RCC 7860 (cell line): Measurements from ENCODE around the gene TRAFD1.
"Not testable (repeated sequence)": the region's sequence is repeated elsewhere in the genome, so short reads cannot be mapped to it uniquely, and the experiment has no call there.

ENCODE experiments used
- DNase-seq: peaks from one replicate; pipeline ENCODE4 v3.0.0-alpha.2; 2015; ENCODE audit warnings: low spot score
- FAIRE-seq: peaks from 2 replicates; lab custom pipeline; 2012; peaks lifted over from hg19 to GRCh38; lab: Jason Lieb, UNC

TRAFD1 gene

GRCh38 chr12:112153181-112153892, 28.0 kb downstream of the TRAFD1 start:
- DNase-seq (no peak), FAIRE-seq (no peak)

GRCh38 chr12:112153893-112154219, 28.5 kb downstream of the TRAFD1 start:
- no peak for DNase-seq
- no peak for FAIRE-seq

- DNase-seq, FAIRE-seq: not testable (repeated sequence)
Observed at GRCh38 chr12:112158461-112159145, 33.2 kb downstream of the TRAFD1 start.

DNA sequence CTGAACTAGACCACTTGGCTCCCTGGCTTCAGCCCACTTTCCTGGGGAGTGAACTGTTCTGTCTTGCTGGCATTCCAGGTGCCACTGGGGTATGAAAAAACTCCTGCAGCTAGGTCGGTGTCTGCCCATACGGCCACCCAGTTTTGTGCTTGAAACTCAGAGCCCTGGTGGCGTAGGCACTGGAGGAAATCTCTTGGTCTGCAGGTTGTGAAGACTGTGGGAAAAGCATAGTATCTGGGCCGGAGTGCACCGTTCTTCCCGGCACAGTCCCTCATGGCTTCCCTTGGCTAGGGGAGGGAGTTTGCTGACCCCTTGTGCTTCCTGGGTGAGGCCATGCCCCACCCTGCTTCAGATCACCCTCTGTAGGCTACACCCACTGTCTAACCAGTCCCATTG, 33.8 kb downstream of the TRAFD1 start:
- FAIRE-seq = no peak
- DNase-seq = no peak

DNA sequence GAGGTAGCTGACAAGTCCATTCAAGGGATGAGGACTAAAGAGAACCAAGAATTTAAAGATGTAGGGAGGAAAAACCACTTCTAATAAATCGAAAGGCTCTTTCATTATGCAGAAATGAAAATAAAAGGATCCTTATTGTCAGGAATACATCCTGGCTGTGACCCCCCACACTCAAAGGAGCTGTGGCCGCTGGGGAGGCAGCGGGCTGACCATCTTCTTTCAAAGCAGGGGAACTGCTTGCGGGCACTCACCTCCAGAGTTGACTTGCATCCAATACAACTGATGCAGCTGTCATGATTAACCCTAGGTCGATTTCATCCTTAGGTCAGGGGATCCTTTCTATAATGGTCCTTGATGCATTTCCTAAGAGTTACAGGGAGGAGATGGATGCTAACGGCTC, 35.3 kb downstream of the TRAFD1 start:
- FAIRE-seq = no peak

GRCh38 chr12:112161711-112162110, 36.4 kb downstream of the TRAFD1 start:
- DNase-seq (no peak), FAIRE-seq (no peak)

More for the DNA sequence above, 35.3 kb downstream of the TRAFD1 start:
- no peak for DNase-seq

- no peak for DNase-seq
- no peak for FAIRE-seq
Observed at GRCh38 chr12:112162241-112162790, 37.0 kb downstream of the TRAFD1 start.

- DNase-seq (no peak), FAIRE-seq (no peak)
Observed at GRCh38 chr12:112163056-112163455, 37.7 kb downstream of the TRAFD1 start.

DNA sequence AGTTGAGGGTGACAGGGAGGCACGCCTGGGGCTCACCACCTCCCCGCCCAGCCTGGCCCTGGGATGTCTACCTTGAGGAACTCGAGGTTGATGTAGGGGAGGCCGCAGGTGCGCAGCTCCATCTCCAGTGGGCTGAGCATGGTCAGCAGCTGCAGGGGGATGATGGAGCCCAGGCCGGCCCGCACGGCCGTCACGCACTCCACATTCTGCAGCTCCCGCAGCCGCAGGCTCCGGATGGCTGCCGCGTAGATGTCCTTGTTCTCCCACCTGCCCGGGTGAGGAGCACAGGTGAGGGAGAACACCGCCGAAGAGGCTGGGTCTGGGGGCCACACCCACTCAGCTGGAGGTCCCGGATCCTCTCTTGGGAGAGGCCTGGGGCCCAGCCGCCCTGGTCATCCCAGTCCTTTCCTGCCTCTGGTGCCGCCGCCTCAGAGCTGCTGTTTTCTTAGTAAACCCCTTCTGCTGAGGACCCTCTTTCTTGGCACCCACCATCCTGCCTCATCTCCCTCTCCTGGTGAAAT, 38.2 kb downstream of the TRAFD1 start:
- FAIRE-seq = no peak
- no peak for DNase-seq

GRCh38 chr12:112164011-112164660, 38.8 kb downstream of the TRAFD1 start:
- no peak for FAIRE-seq
- no peak for DNase-seq

DNA sequence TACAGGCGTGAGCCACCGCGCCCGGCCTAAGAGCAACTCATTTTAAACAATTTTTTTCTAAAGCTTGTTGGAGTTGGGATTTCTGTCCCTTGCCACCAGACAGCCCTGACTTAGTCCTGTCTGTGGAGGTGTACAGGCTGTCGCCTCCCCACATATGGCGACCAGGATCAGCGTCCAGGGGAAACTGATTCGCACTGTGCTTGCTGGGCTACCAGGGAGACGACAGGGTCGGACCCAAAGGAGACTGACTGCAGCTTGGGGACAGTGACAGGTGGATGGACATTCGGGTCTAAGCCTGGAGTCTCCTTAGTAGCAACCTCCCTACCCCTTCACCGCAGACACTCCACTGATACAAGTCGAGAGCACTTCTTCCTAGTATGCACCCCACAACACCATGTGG, 40.3 kb downstream of the TRAFD1 start:
- FAIRE-seq (no peak), DNase-seq (no peak)

- DNase-seq (no peak), FAIRE-seq (no peak)
Observed at GRCh38 chr12:112166051-112167015, 41.0 kb downstream of the TRAFD1 start.

DNA sequence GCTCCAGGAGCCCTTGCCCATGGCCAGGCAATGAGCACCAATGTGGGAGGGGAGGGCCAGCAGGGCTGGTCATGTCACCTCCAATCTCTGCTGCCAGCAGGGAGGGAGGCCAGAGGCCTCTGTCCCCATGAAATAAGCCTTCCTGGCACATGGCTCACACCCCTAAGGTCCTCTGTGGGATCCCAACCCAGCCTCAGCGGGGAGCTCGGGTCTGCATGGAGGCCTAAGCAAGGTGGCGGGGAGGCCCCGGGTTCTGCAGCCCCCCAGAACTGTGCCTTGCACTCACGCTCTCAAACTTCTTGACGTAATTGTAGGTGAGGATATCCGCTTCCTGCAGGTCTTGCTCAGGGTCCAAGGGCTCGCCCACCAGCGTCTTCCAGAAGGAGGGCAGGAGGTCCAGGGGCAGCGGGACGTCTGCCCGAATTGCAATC, 41.7 kb downstream of the TRAFD1 start:
- DNase-seq (no peak), FAIRE-seq (no peak)

- DNase-seq = no peak
- no peak for FAIRE-seq
Observed at GRCh38 chr12:112167718-112168525, 42.6 kb downstream of the TRAFD1 start.

DNA sequence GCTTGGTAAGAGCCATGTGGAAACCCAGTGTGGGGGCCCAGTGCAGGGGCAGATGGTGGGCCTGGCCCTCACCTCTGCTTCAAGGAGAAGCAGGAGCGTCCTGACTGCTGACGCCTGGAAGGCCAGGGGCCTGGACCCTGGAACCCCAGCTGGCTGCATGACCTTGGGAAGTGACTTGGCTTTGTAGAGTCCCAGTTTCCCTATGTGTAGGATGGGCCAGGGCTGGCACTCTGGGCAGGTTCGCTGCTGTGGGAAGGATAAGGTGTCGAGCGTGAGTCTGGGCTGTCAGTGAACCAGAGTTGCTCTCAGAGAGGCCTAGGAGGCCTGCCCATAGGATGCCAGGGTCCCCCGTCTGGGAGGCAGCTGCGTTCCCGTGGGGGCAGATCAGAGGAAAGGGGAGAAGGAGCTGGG, 43.2 kb downstream of the TRAFD1 start:
- no peak for DNase-seq
- FAIRE-seq = no peak

GRCh38 chr12:112169161-112169872, 44.0 kb downstream of the TRAFD1 start:
- FAIRE-seq (no peak), DNase-seq (no peak)

DNA sequence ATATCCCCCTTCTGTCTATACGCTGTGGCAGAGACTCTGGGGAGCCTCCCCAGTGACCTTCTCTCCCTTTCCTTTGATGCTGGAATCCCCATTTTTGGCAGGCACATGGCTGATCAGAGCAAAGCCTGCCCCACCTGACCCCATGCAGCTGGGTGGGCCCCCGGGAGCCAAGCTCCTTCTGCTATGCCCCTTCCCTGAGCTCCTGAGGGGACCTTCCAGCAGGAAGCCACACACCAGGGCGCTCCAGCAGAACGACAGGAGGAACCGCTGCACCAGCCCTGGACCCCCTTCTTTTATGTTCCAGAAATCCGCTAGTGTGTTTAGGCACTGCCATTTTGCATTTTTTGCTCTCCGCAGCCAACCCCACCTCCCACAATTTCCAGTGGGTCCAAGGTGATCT, 44.6 kb downstream of the TRAFD1 start:
- no peak for FAIRE-seq
- no peak for DNase-seq

DNA sequence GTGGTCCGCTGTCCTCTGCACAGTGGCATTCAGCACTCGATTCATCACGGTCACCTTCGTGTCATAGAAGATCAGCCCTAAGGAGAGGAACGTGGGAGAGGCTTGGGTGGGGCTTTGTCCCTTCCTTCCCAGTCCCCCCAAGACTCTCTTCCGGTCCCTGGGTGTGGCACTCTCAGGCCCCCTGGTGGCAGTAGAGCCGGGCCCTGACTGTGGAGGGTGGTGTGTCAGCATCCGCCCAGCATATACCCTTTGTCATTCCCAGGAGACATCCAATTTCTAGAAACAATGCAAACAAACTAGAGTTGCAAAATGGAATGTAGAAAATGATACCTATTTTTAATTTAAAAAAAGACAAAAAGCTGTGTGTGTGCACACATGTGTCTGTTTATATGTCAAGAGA, 45.0 kb downstream of the TRAFD1 start:
- DNase-seq (no peak), FAIRE-seq (no peak)
